K562 (cell line): Measurements from ENCODE around the gene TMEM203. TPM values are rescaled to one million over a fixed set of nuclear protein-coding genes. Genes with fewer than 3 reads are reported as not detected.
A peak's percentile ranks its signal among the peaks of the same experiment; 100 is the strongest.

ENCODE experiments used
- AFF4 ChIP-seq: sonication (generic); formaldehyde crosslinking; IDR thresholded peaks from 2 replicates; pipeline ENCODE4 v1.8.0; 2023; ENCODE audit warnings: mild to moderate bottlenecking, missing genetic modification reagents
- CSDE1 ChIP-seq, 2 experiments: fragments of 450-650 bp; IDR thresholded peaks; 2 replicates each; pipeline ENCODE4 v1.6.1; 2016; ENCODE audit warnings: mild to moderate bottlenecking in 1 of 2
- HCFC1 ChIP-seq: IDR thresholded peaks from 2 replicates; pipeline ENCODE4 v1.6.1; 2012; ENCODE audit warnings: low read depth, low read length, improper control_type of control experiment
- KLF13 ChIP-seq: fragments of 450-650 bp; IDR thresholded peaks from 2 replicates; pipeline ENCODE4 v1.6.1; 2016; ENCODE audit warnings: missing genetic modification characterization, low read depth, mild to moderate bottlenecking, missing compliant biosample characterization, moderate library complexity, borderline replicate concordance
- MBD1 ChIP-seq: fragments of 250-450 bp; sonication (Bioruptor Pico); IDR thresholded peaks from 2 replicates; pipeline ENCODE4 v1.8.0; 2022; ENCODE audit warnings: inconsistent platforms
- MCM7 ChIP-seq, 2 experiments: fragments of 450-650 bp; IDR thresholded peaks; 2 replicates each; pipeline ENCODE4 v1.6.1; 2016 to 2018
- NCOA6 ChIP-seq: fragments of 450-650 bp; IDR thresholded peaks from 2 replicates; pipeline ENCODE4 v1.6.1; 2017; ENCODE audit warnings: mild to moderate bottlenecking
- NFIC ChIP-seq: fragments of 450-650 bp; IDR thresholded peaks from 2 replicates; pipeline ENCODE4 v1.6.1; 2017; ENCODE audit warnings: mild to moderate bottlenecking, inconsistent platforms
- NR4A1 ChIP-seq, 2 experiments: fragments of 250-450 bp in 1 of 2; fragments of 450-650 bp in 1 of 2; sonication (Bioruptor Pico) in 1 of 2; IDR thresholded peaks; 2 replicates each; pipeline versions ENCODE4 v1.4.0 to v1.6.1; 2016 to 2020; ENCODE audit warnings: mild to moderate bottlenecking in 2 of 2, missing compliant biosample characterization in 1 of 2, missing genetic modification characterization in 1 of 2, moderate library complexity in 1 of 2
- TFAM ChIP-seq: fragments of 250-450 bp; sonication (Bioruptor Pico); conservative IDR thresholded peaks from 2 replicates; pipeline ENCODE4 v1.5.0; 2021; ENCODE audit warnings: mild to moderate bottlenecking, moderate library complexity
- ZC3H8 ChIP-seq: fragments of 450-650 bp; IDR thresholded peaks from 2 replicates; pipeline ENCODE4 v1.6.1; 2017
- ZKSCAN8 ChIP-seq: fragments of 200-800 bp; sonication (Bioruptor generic); IDR thresholded peaks from 2 replicates; pipeline ENCODE4 v1.6.1; 2016; ENCODE audit warnings: missing genetic modification characterization, missing compliant biosample characterization
- polyA plus RNA-seq, 8 experiments: library from polyadenylated mRNA; depleted of rRNA in 4 of 8; stranded (reverse) in 5 of 8; unstranded in 3 of 8; fragments of >200 nt; fragmentation: Nextera tagmentation in 2 of 8; fragmentation: Illumina TruSeq in 1 of 8; extraction: Ambion mirVana in 2 of 8; extraction: Trizol in 1 of 8; gene quantifications; 2 replicates each; pipeline versions ENCODE4 v1.2.1 to v1.2.3, GENCODE V29; 2011 to 2014; ENCODE audit warnings: inconsistent platforms in 1 of 8, missing spikeins in 1 of 8
- total RNA-seq, 7 experiments: library from RNA; depleted of rRNA in 6 of 7; stranded (reverse); fragments of >200 nt in 6 of 7; fragmentation: Illumina TruSeq in 2 of 7; extraction: Trizol in 2 of 7; gene quantifications; 2 replicates each; pipeline versions ENCODE4 v1.2.1 to v1.2.3, GENCODE V29; 2011 to 2021; ENCODE audit warnings: low replicate concordance in 1 of 7
- TF ChIP-seq, protein P1 (sequence below): IDR thresholded peaks from 3 replicates; pipeline ENCODE4 v1.6.1; 2011; ENCODE audit warnings: borderline replicate concordance, mild to moderate bottlenecking; ENCODE audit not compliant: insufficient read length, insufficient read depth
- TF ChIP-seq, protein P2 (sequence below): sonication (generic); formaldehyde crosslinking; IDR thresholded peaks from 2 replicates; pipeline ENCODE4 v1.8.1; 2023; ENCODE audit warnings: mild to moderate bottlenecking, missing genetic modification reagents
- TF ChIP-seq, protein P3 (sequence below), 2 experiments: fragments of 250-450 bp in 1 of 2; fragments of 450-650 bp in 1 of 2; sonication (Bioruptor Pico) in 1 of 2; IDR thresholded peaks; 2 replicates each; pipeline versions ENCODE4 v1.6.1 to v1.8.0; 2016 to 2021; ENCODE audit warnings: mild to moderate bottlenecking in 2 of 2, moderate library complexity in 2 of 2, missing compliant biosample characterization in 1 of 2, missing genetic modification characterization in 1 of 2

TMEM203 gene
- total and polyA plus RNA-seq, 9 of the 15 experiments (the other 6 are each of a cell fraction or from before 2014, with no cell fraction given) = 8.8 to 59.5 (median 37.6) TPM

DNA sequence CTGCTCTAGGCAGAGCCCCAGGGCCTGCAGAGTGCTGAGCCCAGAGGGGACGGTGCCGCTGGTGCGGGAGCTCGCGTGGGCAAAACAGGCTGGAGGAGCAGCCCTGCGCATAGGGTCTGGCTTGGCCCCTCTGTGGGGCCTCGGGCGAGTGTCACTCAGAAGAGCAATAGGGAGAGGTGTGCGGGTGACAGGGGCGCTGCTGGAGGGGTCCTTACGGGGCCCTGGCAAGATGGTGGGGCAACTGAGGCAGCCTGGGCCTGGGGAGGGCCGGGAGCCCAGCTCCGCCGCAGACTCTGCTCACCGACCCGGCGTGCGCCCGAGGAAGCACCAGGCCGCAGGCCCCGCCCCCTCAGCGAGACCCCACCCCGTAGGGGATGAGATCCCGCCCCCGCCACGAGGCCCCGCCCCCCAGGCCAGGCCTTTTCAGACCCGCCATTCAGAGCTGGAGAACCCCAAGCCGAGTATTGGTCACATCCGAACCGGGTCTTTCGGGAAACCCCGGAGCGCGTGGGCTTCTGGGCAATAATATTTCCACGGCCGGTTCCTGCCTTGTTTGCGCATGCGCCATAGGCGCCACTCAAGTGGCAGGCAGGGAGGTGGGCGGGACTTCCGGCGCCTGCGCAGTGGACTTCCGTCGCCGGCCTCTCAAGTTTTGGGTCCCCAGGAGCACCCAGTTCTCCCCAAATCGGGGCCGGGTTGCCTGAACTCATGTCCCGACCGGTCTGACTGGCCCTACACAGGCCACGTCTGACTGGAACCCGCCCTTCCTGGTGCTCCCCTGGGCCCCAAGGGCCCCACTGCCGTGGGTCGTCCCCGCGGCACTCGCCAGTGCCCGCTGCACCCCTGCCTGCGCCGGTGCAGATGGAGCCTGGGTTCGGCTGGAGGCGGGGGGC, 17.9 kb upstream of the TMEM203 start (continued):
- no peak for TF ChIP-seq ZKSCAN8 (CRISPR knock-in tag)
- no peak for TF ChIP-seq NR4A1 (CRISPR knock-in tag; IDR thresholded peaks at IDR 0.05)
- TF ChIP-seq NR4A1 (tag; IDR thresholded peaks at IDR 0.05) = no peak
- no peak for TF ChIP-seq AFF4 (CRISPR knock-in tag)
- TF ChIP-seq NFIC = no peak
- TF ChIP-seq, protein P1, sequence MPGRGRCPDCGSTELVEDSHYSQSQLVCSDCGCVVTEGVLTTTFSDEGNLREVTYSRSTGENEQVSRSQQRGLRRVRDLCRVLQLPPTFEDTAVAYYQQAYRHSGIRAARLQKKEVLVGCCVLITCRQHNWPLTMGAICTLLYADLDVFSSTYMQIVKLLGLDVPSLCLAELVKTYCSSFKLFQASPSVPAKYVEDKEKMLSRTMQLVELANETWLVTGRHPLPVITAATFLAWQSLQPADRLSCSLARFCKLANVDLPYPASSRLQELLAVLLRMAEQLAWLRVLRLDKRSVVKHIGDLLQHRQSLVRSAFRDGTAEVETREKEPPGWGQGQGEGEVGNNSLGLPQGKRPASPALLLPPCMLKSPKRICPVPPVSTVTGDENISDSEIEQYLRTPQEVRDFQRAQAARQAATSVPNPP = no peak
- no peak for TF ChIP-seq CSDE1 (IDR thresholded peaks at IDR 0.05)
- no peak for TF ChIP-seq TFAM (CRISPR knock-in tag)
- TF ChIP-seq, protein P2, sequence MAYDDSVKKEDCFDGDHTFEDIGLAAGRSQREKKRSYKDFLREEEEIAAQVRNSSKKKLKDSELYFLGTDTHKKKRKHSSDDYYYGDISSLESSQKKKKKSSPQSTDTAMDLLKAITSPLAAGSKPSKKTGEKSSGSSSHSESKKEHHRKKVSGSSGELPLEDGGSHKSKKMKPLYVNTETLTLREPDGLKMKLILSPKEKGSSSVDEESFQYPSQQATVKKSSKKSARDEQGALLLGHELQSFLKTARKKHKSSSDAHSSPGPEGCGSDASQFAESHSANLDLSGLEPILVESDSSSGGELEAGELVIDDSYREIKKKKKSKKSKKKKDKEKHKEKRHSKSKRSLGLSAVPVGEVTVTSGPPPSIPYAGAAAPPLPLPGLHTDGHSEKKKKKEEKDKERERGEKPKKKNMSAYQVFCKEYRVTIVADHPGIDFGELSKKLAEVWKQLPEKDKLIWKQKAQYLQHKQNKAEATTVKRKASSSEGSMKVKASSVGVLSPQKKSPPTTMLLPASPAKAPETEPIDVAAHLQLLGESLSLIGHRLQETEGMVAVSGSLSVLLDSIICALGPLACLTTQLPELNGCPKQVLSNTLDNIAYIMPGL (CRISPR knock-in tag) = no peak
- no peak for TF ChIP-seq MBD1 (CRISPR knock-in tag)
- peak; percentile 72 for TF ChIP-seq HCFC1
- TF ChIP-seq, protein P3, sequence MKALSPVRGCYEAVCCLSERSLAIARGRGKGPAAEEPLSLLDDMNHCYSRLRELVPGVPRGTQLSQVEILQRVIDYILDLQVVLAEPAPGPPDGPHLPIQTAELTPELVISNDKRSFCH (CRISPR knock-in tag; IDR thresholded peaks at IDR 0.05) = no peak
- TF ChIP-seq, protein P3 (tag; IDR thresholded peaks at IDR 0.05) = 0 out of 2 replicates have a peak, but pooled peaks have one; percentile 32
- no peak for TF ChIP-seq MCM7 (IDR thresholded peaks at IDR 0.05)
- TF ChIP-seq NCOA6 = no peak
- no peak for TF ChIP-seq KLF13
- no peak for TF ChIP-seq ZC3H8
